ENCODE data around the gene POGZ. TPM values are rescaled to one million over a fixed set of nuclear protein-coding genes. Genes with fewer than 3 reads are reported as not detected.

Gene POGZ
- total and polyA plus RNA-seq, 2 of the 13 experiments (the other 11 are each of a cell fraction or from before 2014, with no cell fraction given) = 15.3 to 45.6 TPM

DNA sequence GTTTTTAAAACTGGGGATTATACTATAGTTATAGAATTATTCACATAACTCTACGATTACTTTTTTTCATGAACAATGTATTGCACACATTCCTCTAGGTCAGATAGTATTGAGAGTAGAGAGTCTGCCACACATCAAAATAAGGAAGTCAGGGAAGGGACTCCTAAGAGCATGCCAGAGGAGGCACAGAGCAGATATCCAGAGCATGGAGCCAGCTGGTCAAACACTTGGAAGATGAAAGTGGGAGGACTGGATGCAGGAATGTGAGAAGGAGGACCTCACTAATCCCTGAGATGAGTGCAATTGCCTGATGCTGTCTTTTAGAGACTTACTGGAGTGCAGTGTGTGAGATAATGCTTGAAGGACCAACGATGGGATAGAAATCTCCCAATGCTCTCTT lies 102.6 kb downstream of the POGZ start:
- Histone ChIP-seq H3K27ac (ENCODE audit: extremely low read length, insufficient read depth, low read length) (no peak overlapping the region), H2AFZ (ENCODE audit: low read length) (no peak overlapping the region), H3K4me3 (replicated peaks in 1 of 3; ENCODE audit: insufficient read depth in 1 of 3, low read depth in 2 of 3, low read length in 3 of 3) (no peak overlapping the region), H3K79me2 (ENCODE audit: insufficient read depth, low read length) (no peaks in the 10 kb centered on the region), H3K4me2 (ENCODE audit: low read depth, low read length) (no peak overlapping the region), H3K9me3 (ENCODE audit: low read length) (peaks cover 7% of the 10 kb centered on the region), H3K9ac (ENCODE audit: insufficient read depth, low read depth, low read length) (no peak overlapping the region), H3K36me3 (replicated peaks in 1 of 2; ENCODE audit: control insufficient read depth in 1 of 2, insufficient read depth in 2 of 2, low read length in 2 of 2) (no peaks in the 10 kb centered on the region), H3K4me1 (ENCODE audit: insufficient read depth, low read length) (0 out of 2 replicates have a peak, but pooled peaks cover 7% of the 10 kb centered on the region), H3K27me3 (ENCODE audit: control insufficient read depth in 1 of 2, insufficient read depth in 2 of 2, low read length in 2 of 2) (no peaks in the 10 kb centered on the region), H4K20me1 (ENCODE audit: insufficient read depth, low read length) (no peaks in the 10 kb centered on the region)
- BruUV-seq (replicated peaks) = no TSS peak
- ATAC-seq (no peak), FAIRE-seq (no peak), DNase-seq (ENCODE audit: low spot score) (no peak)
- no peak for TF ChIP-seq FIP1L1 (IDR thresholded peaks at IDR 0.05; ENCODE audit: borderline replicate concordance, insufficient read depth, low read depth, low read length)
- TF ChIP-seq, protein P1, sequence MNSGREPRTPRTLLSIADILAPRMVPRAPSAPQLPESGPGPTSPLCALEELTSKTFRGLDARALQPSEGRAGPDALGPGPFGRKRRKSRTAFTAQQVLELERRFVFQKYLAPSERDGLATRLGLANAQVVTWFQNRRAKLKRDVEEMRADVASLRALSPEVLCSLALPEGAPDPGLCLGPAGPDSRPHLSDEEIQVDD (CRISPR knock-in tag; IDR thresholded peaks at IDR 0.05; ENCODE audit: borderline replicate concordance) = no peak
- no peak for TF ChIP-seq GATA4 (IDR thresholded peaks at IDR 0.05; ENCODE audit: borderline replicate concordance, low read depth)
- TF ChIP-seq NFYB (CRISPR knock-in tag; IDR thresholded peaks at IDR 0.05) = no peak
- no peak for TF ChIP-seq ZNF329 (CRISPR knock-in tag; IDR thresholded peaks at IDR 0.05; ENCODE audit: low read depth)
- TF ChIP-seq TBX3 (IDR thresholded peaks at IDR 0.05; ENCODE audit: borderline replicate concordance) = no peak
- TF ChIP-seq, protein P2, sequence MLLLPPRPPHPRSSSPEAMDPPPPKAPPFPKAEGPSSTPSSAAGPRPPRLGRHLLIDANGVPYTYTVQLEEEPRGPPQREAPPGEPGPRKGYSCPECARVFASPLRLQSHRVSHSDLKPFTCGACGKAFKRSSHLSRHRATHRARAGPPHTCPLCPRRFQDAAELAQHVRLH (CRISPR knock-in tag; IDR thresholded peaks at IDR 0.05; ENCODE audit: borderline replicate concordance, low read depth) = no peak
- TF ChIP-seq, protein P3, sequence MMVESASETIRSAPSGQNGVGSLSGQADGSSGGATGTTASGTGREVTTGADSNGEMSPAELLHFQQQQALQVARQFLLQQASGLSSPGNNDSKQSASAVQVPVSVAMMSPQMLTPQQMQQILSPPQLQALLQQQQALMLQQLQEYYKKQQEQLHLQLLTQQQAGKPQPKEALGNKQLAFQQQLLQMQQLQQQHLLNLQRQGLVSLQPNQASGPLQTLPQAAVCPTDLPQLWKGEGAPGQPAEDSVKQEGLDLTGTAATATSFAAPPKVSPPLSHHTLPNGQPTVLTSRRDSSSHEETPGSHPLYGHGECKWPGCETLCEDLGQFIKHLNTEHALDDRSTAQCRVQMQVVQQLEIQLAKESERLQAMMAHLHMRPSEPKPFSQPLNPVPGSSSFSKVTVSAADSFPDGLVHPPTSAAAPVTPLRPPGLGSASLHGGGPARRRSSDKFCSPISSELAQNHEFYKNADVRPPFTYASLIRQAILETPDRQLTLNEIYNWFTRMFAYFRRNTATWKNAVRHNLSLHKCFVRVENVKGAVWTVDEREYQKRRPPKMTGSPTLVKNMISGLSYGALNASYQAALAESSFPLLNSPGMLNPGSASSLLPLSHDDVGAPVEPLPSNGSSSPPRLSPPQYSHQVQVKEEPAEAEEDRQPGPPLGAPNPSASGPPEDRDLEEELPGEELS (CRISPR knock-in tag; IDR thresholded peaks at IDR 0.05) = no peak
- TF ChIP-seq ADNP (CRISPR knock-in tag; IDR thresholded peaks at IDR 0.05) = no peak
- TF ChIP-seq, protein P4, sequence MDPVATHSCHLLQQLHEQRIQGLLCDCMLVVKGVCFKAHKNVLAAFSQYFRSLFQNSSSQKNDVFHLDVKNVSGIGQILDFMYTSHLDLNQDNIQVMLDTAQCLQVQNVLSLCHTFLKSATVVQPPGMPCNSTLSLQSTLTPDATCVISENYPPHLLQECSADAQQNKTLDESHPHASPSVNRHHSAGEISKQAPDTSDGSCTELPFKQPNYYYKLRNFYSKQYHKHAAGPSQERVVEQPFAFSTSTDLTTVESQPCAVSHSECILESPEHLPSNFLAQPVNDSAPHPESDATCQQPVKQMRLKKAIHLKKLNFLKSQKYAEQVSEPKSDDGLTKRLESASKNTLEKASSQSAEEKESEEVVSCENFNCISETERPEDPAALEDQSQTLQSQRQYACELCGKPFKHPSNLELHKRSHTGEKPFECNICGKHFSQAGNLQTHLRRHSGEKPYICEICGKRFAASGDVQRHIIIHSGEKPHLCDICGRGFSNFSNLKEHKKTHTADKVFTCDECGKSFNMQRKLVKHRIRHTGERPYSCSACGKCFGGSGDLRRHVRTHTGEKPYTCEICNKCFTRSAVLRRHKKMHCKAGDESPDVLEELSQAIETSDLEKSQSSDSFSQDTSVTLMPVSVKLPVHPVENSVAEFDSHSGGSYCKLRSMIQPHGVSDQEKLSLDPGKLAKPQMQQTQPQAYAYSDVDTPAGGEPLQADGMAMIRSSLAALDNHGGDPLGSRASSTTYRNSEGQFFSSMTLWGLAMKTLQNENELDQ (CRISPR knock-in tag; IDR thresholded peaks at IDR 0.05; ENCODE audit: borderline replicate concordance) = no peak
- TF ChIP-seq, protein P5, sequence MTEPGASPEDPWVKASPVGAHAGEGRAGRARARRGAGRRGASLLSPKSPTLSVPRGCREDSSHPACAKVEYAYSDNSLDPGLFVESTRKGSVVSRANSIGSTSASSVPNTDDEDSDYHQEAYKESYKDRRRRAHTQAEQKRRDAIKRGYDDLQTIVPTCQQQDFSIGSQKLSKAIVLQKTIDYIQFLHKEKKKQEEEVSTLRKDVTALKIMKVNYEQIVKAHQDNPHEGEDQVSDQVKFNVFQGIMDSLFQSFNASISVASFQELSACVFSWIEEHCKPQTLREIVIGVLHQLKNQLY (CRISPR knock-in tag; IDR thresholded peaks at IDR 0.05) = no peak
- TF ChIP-seq ZBTB1 (CRISPR knock-in tag; IDR thresholded peaks at IDR 0.05; ENCODE audit: borderline replicate concordance) = no peak
- TF ChIP-seq NFE2 (CRISPR knock-in tag; IDR thresholded peaks at IDR 0.05) = no peak
- ChIA-PET CTCF (ENCODE audit: low intra/inter-chr PET ratio, low total read pairs) (no interaction called here), POLR2A (no interaction called here)
- whole genome bisulfite sequencing (ENCODE audit: low lambda C conversion rate) = 0% methylated on average over 2 of the region's 2 CpGs
- in situ Hi-C loops (cut with HindIII; ENCODE audit: extremely low pct_ligation_motif_present, low pct_unique_long_range_greater_than_20kb) (no loop called here), intact Hi-C loops (cut with micrococcal nuclease; ENCODE audit: unreplicated experiment) (no loop called here)

All from HepG2 (cell line).